ENCODE results near the gene TMEM132D.
A peak's percentile ranks its signal among the peaks of the same experiment; 100 is the strongest.
"Not testable (repeated sequence)": the region's sequence is repeated elsewhere in the genome, so short reads cannot be mapped to it uniquely, and the experiment has no call there.

TMEM132D gene

DNA sequence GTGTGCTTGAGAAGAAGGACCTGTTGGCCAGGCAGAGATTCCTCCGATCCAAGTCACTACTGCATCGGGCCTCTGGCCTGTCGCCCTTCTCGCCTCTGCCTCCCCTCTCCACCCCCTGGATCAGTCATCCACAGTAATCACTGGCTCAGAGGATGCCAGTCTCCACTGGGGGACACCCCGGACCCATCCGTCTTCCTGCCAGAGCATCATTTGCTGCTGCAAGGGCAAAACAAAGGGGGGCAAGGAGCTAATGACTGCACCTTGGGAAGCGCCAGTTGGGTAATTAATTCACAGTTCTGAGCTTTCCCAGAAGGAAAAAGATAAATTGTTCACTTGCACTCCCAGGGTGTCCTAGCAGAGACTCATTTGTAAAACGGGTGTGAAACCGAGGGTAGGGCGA is 835.1 kb downstream of the TMEM132D start:
- DNase-seq (ENCODE audit: low spot score): no peak

GRCh38 chr12:129067491-129067890 is 836.3 kb downstream of the TMEM132D start:
- no peak for DNase-seq (ENCODE audit: low spot score)

DNA sequence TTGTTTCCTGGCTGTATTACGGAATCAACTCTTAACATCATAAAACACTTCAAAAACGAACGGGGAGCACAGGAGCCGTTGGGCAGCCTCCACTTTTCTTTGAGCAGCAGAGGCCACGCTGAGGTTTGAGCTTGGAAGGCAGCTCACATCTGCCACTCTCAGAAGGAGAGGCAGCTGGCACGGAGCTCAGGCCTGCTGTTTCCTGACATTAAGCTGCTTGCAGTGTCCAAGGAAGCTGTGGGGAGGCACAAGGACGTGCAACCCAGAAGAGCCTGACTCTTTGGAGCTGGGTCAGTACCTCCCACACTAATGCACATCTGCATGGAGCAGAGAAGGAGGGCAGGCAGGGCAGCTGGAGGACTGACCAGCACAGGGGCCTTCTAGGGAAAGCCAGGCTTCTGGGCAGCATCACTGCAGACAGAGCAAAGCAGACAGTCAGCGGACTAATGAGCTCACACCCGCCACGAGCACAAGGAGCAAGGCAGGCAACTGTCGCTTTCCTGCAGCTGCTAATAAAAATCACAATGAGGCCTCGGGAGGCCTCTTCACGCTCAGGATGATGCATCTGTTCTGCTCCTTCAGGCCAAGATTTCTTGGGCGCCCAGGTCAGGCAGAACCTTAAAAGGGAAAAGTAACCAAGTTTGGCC is 839.5 kb downstream of the TMEM132D start:
- no peak for DNase-seq (ENCODE audit: low spot score)

DNA sequence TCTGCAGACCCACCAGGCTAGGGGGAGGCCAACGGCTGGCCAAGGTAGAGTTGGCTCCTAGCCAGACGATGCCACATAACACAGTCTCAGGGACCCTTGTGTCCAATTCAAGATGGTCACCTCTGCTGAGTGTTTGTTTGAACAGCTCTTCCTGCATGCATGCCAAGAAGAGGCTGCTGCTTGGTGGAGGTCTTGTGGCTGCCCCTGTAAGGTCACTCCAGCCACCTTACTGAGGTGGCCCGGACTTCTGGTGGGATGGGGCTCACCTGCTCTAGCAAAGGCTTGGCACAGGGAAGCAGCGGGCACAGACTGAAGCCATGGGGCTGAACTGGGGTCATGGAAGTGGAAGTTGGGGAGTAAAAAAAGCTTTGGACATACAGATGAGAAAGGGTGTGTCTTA is 840.2 kb downstream of the TMEM132D start:
- no peak for DNase-seq (ENCODE audit: low spot score)

DNA sequence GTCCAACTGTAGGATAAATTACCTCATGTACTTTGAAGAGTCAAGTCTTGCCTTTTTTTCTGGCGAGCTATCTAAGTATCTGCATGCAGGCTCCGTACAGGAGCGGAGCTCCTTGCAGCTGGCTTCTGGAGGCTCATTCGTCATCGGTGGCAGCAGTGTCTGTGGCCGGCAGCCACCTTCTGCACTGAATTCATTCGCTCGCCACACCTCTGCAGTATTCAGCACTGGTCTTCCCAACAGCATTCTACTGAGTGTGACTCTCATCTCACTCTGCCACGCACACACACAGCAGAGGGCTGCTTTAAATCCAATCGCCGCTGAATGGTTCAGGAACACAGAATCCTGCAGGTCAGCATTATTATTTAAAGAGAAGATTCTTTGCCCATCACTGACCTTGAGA is 850.6 kb downstream of the TMEM132D start:
- no peak for DNase-seq (ENCODE audit: low spot score)

DNA sequence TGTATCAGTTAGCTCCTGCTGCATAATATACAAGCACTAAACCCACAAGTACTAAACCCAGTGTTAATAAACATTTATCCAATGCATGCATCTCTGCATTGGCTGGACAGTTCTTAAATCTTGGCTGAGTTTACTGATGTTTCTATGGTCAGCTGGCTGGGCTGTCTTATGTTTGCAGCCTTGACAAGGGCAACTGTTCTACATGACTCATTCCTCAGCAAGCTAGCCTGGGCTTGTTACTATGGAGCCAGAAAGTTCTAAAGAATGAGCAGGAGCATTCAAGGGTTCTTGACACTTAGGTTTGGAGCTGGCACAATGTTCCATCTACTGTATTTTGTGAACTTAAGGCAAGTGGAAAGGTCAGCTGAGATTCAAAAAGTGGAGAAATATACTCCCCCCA is 851.5 kb downstream of the TMEM132D start:
- DNase-seq (ENCODE audit: low spot score): no peak

DNA sequence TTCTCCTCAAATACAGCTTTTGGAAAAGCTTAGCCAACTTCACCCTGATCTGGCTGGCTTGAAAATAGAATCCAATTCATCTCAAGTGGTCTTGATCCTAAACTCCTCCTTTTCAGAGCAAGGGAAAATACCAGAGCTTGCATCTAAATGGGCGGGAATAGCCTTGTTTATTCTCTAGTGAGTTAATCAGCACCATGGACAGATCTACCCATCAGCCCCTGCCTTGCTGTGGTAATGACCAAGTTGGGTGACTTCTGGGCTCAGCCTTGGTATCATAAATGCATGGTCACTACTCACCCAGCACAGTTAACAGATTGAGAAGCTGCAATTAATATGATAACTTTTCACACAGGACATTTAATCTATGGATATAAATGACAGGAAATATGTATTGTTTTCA is 853.9 kb downstream of the TMEM132D start:
- peak; percentile 20 for DNase-seq (ENCODE audit: low spot score)

DNA sequence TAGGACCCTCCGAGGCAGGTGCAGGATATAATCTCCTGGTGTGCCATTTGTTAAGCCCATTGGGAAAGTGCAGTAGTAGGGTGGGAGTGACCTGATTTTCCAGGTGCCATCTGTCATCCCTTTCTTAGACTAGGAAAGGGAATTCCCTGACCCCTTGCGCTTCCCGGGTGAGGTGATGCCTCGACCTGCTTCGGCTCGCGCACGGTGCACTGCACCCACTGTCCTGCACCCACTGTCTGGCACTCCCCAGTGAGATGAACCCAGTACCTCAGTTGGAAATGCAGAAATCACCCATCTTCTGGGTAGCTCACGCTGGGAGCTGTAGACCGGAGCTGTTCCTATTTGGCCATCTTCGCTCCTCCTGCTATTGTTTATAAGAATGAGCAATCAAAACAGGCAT is 860.5 kb downstream of the TMEM132D start:
- not testable (repeated sequence) for DNase-seq (ENCODE audit: low spot score)

DNA sequence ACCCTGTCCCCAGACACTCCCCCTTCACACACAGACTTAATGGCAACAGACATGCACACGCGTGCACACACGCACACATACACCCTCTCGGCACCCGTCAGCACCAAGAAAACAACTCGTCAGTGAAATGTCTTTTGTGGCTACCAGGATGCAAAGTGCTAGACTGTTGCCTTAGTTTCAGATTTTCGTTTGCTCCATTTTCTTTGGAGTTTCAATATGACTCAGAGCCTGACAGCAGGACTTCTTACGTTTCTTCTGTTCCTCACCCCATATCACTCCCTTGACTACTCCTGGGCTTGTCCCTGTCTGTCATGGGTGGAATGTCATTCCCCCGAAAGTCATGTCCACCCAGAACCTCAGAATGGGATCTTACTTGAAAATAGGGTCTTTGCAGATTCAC is 867.7 kb downstream of the TMEM132D start:
- DNase-seq (ENCODE audit: low spot score): no peak

DNA sequence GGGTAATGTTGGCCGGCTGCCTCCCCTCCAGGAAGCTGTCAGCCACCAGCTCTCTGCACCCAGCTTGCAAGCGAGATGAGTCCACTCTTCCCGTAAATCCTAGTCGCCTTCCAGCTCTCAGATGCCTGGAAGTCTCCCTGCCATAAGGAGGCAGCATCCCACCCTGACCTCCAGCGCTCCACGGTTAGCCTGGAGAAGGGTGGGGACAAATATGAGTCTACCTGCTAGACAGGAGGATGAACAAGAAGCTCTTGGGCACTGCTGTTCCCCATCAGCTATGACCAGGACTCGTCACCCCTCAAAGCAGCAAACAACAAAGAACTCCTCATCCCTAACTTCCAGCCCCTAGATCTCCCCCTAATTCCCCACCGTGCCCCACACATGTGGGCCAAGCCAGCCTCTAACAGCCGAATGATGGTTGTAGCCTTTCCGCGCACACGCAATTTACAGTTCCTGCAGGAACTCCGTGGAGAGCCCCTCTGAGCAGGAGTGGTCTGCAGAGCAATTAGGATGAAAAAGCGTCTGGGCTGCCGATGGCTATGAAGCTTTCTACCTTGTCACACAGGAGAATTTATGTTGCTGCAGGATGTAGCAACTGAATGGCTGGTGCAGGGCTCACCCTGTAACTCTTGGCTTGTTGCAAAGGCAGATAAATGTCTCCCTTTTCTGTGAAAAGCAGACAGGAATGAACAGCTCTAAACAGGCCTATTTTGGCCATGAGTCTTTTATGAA is 869.1 kb downstream of the TMEM132D start:
- no peak for DNase-seq (ENCODE audit: low spot score)

DNA sequence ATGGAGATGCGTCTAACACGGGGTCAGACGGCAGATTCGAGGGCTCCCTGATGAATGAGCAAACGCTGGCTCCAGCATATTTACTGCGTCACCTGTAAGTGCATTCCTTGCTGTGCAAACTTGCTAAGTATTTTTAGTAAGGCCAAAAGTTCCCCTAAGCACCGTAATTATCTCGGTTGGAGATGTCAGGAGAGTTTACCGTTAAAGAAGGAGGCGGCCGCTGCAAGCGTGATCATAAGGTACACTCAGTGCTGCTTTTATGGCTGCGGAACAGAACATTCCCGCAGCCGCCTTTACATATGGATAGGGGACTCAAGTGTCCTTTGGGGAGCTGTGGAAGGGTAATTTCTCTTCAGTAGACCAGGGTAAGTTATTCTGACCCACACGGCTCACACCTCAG is 875.0 kb downstream of the TMEM132D start:
- DNase-seq (ENCODE audit: low spot score): no peak

DNA sequence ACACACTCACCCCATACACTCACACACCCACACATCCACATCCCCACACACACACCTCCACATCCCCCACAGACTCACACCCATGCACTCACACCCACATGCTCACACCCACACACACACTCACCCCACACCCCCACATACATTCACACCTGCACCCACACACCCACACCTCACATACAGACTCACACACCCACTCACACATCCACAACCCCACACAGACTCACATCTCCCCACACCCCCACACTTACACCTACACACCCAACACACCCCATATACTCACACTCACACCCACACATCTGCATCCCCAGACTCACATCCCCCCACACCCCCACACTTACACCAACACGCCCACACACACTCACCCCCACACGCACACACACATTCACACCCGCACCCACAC is 878.8 kb downstream of the TMEM132D start:
- DNase-seq (ENCODE audit: low spot score): no peak
